ENCODE measurements around the gene ALG1. TPM values are rescaled to one million over a fixed set of nuclear protein-coding genes. Genes with fewer than 3 reads are reported as not detected.
A peak's percentile ranks its signal among the peaks of the same experiment; 100 is the strongest.

The ALG1 gene
- total and polyA plus RNA-seq, 10 of the 15 experiments (the other 5 are each of a cell fraction or from before 2014, with no cell fraction given), result 1.5 to 43.2 (median 23.8) TPM

GRCh38 chr16:5033256-5034166 is 38.1 kb upstream of the ALG1 start, which contains the start of gene NAGPA (continued):
- TF ChIP-seq POLR2AphosphoS5 (IDR thresholded peaks at IDR 0.05; ENCODE audit: low read length) (peak; percentile 56; the same call in 1 of the 2 replicates), DPF2 (IDR thresholded peaks at IDR 0.05) (peak; percentile 60; the same call in 1 of the 2 replicates), NR2C1 (IDR thresholded peaks at IDR 0.05) (peak; percentile 72), HDGF (IDR thresholded peaks at IDR 0.05) (no peak), MEF2B (IDR thresholded peaks at IDR 0.05; ENCODE audit: partially characterized antibody, poor library complexity, severe bottlenecking) (peak; percentile 73), USF2 (IDR thresholded peaks at IDR 0.05; ENCODE audit: borderline replicate concordance, low read depth, low read length) (peak; percentile 99), TARDBP (IDR thresholded peaks at IDR 0.05; ENCODE audit: borderline replicate concordance) (peak; percentile 91), RBBP5 (conservative IDR thresholded peaks at IDR 0.05) (no peak), BMI1 (IDR thresholded peaks at IDR 0.05; ENCODE audit: borderline replicate concordance) (no peak), RCOR1 (conservative IDR thresholded peaks at IDR 0.05; ENCODE audit: low read depth, low read length) (no peak; the same call in 1 of the 2 replicates), POU2F2 (IDR thresholded peaks at IDR 0.05; ENCODE audit: borderline replicate concordance, low read depth, low read length) (peak; percentile 67; the same call in 2 of the 3 replicates), PRDM15 (CRISPR knock-in tag; IDR thresholded peaks at IDR 0.05) (no peak), ZNF207 (IDR thresholded peaks at IDR 0.05; ENCODE audit: borderline replicate concordance) (no peak; the same call in 1 of the 2 replicates), PBX3 (IDR thresholded peaks at IDR 0.05; ENCODE audit: insufficient replicate concordance, low read depth, low read length) (peak; percentile 57), EP300 (IDR thresholded peaks at IDR 0.05; ENCODE audit: borderline replicate concordance in 1 of 2, control insufficient read depth in 1 of 2, low read depth in 2 of 2, low read length in 2 of 2) (no peak), RB1 (IDR thresholded peaks at IDR 0.05; ENCODE audit: borderline replicate concordance) (peak; percentile 57; the same call in 1 of the 2 replicates), TCF12 (IDR thresholded peaks at IDR 0.05; ENCODE audit: low read depth, low read length) (peak; percentile 69; the same call in 1 of the 2 replicates), BRCA1 (IDR thresholded peaks at IDR 0.05; ENCODE audit: low read depth, low read length) (no peak), MXI1 (IDR thresholded peaks at IDR 0.05; ENCODE audit: low read depth, low read length) (peak; percentile 97), MEF2A (IDR thresholded peaks at IDR 0.05; ENCODE audit: insufficient read depth, low read depth, low read length) (no peak)

Measured in GM12878 (cell line).